HG03066 (cell line): ENCODE results near the gene NEB.
"Not testable (repeated sequence)": the region's sequence is repeated elsewhere in the genome, so short reads cannot be mapped to it uniquely, and the experiment has no call there.

Experiments used
- ATAC-seq: cut with Tn5 transposase; IDR thresholded peaks from one replicate; pipeline ENCODE4 v1.9.1; 2021; ENCODE audit warnings: low read depth; ENCODE audit not compliant: unreplicated experiment

NEB gene

GRCh38 chr2:151570191-151570590 lies 164.1 kb downstream of the NEB start:
- ATAC-seq: no peak

DNA sequence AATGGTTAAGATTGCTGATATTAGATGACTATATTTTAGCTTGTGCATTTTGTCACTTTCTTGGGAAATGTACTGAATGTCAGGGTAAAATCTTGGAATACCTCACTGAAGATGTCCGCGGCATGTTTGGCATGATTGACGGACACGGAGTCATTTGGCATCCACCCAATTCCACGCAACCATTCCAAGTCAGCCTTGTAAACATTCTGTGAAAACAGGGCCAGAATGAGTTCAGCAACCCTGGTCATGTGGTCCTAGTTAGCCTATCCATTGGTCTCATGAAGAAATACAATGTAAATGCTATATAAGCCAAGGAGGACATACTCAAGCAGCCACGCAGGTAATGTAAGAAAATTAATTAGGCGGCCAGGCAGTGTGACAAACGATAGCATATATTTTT lies 165.1 kb downstream of the NEB start:
- ATAC-seq: no peak

GRCh38 chr2:151568501-151568900 lies 165.8 kb downstream of the NEB start:
- ATAC-seq: no peak

DNA sequence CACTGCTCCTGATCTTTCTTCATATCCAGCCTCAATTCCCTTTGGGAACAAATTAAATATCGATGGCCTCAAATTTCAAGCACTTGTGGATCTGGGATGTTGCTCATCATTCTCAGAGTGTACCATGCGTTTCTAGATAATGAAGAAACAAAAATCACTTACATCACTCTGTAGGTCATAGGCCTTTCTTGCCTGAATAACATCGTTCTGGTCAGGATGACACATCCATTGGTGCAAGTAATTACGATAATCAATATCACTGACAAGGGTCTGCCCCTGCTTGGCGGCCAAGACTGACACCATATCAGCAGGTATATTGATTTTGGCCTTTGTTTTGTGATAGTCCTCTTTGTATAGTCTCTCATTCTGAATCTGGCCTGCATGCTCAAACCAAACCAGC lies 167.3 kb downstream of the NEB start:
- no peak for ATAC-seq

DNA sequence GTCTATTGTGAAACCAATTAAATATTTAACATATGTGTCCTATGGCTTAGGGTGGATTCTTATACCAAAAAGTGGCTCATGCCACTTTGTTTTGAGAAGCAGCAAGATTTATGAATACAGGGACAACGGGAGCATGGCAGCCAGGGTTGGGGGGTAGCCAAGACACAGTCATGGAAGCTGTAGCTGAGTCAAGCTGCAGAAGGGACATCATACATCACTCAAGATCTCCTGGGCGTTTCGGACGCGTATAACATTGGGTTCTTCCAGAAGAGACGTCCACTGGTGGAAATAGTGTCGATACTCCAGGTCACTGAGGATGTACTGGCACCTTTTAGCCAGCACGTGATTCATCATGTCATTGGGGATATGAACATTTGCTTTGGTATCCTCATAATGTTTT lies 171.9 kb downstream of the NEB start:
- no peak for ATAC-seq

DNA sequence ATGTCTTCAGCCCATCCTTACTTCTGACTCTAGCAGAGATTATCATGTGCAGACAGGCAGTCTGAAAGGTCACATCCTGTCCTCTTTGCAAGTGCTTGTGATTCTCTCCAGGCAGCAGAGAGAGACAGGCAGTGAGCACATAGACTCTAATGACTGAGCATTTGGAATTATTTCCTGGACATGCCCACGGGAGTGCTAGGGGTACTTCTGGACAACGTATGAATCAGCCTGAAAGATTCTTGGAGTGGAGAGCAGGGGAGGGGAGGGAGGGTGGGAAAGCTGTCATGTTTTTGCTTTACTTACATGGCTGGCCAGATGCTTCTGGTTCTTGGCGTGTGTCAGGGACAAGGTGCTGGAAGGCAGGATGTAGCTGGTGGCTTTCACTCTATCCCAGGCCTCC lies 174.0 kb downstream of the NEB start:
- ATAC-seq: no peak

DNA sequence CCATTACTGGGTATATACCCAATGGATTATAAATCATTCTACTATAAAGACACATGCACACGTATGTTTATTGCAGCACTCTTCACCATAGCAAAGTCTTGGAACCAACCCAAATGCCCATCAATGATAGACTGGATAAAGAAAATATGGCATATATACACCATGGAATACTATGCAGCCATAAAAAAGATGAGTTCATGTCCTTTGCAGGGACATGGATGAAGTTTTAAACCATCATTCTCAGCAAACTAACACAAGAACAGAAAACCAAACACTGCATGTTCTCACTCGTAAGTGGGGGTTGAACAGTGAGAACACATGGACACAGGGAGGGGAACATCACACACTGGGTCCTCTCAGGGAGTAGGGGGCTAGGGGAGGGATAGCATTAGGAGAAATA lies 174.8 kb downstream of the NEB start:
- ATAC-seq: not testable (repeated sequence)

- not testable (repeated sequence) for ATAC-seq
Observed at GRCh38 chr2:151557883-151558282, 176.4 kb downstream of the NEB start.

DNA sequence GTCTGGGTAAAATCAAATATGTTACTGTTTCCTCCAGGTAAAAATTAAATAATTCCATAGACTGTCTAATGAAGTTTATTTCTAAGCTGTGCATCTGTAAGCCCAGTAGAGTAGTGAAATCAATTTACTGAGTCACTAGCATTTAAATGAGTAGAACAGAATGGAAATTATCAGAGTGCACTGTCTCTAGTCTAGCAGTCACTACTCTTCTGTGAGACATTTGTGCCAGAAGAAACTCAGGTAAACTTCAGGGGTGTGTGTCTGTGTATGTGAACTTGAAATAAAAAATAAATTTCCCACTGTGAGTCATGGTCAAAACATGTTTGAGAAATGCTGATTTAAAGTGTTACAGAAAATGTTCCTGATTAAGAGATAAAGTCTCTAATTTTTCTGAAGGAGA lies 178.2 kb downstream of the NEB start:
- no peak for ATAC-seq

GRCh38 chr2:151552287-151552686 lies 182.0 kb downstream of the NEB start:
- ATAC-seq: no peak

- ATAC-seq: no peak
Observed at GRCh38 chr2:151551556-151551955, 182.7 kb downstream of the NEB start.

DNA sequence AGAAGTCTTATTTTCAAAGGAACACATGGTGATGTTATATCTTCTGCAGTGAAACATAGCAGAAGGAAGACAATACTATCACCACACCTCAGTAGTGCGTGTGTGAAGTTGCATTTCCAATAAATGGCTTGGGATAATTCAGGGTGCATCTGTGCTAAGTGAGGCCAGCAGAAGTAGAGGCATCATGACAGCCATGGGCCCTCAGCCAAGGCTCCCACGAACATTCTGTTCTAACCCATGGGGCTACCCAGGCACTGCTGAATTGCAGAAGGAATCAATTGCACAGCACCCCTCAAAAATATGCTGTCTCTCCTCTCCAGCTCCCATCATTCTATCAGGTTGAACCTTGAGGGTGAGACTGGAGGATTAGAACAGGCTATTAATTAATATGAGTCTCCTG lies 185.1 kb downstream of the NEB start:
- ATAC-seq: no peak

DNA sequence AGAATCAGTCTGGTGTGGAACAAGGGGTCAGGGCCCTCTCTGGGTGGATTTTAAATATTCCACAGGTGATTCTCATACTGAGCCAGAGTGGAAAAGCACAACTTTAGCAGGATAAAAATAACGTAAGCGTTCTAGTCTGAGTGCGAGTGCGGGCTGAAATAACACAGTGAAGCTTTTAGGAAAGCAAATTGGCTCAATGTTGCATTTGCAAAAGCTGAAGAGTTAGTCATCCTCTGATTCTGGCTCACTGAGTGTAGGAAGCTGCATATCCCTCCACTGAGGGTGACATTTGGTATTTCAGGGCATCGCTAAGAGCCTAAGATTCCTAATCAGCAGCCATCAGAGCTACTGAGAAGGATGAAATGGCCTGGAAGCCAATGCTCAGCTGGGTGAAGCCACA lies 189.8 kb downstream of the NEB start:
- no peak for ATAC-seq

GRCh38 chr2:151543876-151544275 lies 190.4 kb downstream of the NEB start:
- ATAC-seq: no peak

- no peak for ATAC-seq
Observed at GRCh38 chr2:151534001-151534400, 200.3 kb downstream of the NEB start.

DNA sequence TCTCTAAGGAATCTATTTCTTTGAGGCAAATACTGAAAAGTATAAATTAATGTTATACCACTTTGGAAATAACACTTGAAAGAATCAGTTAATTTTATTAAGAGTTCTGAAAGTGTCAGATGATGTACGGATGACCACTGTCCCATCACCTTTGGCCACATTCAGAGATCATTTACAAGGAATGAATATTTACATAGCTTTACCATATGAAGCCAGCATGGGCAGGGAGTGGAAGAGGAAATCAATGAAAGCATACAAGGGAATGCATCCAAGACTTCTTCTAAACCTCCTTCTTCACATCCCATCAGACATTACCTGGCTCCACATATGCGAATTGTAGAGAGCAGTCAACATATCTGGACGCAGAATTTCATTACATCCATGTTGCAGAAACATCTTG lies 201.1 kb downstream of the NEB start:
- ATAC-seq: no peak

DNA sequence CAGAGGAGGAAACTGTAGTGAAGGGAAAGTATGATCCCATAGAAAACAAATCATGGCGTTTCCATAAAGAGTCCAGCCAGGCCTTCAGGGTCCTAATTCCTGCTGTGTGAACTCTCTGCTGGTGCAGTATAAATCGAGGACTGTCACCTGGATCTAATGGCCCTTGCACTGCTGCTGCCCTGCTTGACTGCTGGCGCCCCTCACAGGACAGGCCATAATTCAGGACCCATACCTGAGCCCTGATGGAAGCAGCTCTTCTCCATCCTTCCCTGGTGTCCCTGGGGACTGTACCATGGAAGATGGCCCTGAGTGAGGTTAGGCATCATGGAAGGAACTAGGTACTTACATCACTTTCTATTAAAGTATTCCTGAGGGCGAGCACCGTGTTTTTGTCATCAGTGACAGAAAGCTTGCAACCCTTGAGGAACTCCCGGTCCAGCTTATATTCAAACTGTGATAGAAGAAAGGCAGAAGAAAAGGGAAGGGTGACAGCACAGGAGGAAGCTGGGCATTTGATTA lies 207.6 kb downstream of the NEB start:
- ATAC-seq: no peak

DNA sequence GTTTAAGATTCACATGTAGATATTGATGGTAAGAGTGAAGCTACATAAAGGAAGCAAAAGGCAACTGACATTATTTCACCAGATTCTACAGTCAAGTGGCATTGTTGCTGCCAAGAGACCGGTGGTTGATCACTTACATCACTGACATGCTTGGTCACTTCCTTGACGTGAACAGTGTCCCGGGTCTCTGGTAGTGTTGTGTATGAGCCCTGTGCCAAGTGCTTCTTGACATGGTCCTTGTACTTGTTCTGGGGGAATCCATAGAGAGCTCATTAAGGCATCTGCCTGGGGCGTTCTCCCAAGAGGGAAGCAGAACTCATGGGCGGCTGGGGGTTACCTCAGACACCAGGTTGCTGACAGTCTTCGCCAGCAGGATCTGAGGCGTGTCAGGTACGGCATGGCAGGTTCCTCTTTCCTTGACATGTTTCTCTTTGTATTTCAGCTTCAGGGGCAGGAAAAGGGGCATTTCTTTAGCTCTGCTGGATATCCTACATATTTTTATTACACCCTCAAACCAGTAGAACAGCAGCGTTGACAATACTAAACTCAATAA lies 208.4 kb downstream of the NEB start:
- ATAC-seq: no peak

DNA sequence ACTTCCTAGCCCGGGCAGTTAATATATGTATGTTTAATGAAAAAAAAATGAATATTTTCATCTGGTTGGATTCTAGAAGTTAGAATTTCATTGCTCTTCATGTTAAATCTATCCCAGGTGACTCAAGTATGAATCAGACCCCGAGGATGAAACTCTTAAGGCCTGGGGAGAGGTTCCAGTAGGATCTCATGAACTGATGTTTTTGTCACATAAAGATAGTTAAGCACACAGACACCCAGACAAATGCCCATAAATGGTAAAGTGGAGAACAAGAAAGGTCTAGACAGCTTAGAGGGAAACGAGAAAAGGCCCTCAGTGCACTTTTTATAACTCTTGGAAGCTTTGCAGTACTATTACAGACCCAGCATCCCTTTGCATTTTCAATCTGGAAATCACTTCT lies 210.4 kb downstream of the NEB start:
- ATAC-seq: no peak

GRCh38 chr2:151522556-151522955 lies 211.7 kb downstream of the NEB start:
- no peak for ATAC-seq

DNA sequence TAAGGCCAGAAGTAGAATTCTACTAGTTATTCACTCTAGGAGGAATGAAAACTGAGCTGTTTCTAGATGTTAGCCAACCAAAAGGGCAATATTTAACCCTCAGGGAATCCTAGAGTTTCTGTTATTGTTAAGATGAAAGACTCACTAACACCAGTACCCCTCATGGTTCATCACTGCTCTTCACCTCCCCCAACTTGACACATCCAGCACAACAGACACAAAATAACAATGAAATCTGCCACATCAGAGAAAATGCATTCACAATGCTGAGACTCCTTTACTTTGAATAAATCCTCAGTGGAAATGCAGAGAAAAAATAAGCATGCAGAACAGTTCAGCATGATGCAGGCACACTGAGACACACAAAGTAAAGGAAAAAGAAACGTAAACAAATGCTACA lies 213.3 kb downstream of the NEB start:
- ATAC-seq: no peak

DNA sequence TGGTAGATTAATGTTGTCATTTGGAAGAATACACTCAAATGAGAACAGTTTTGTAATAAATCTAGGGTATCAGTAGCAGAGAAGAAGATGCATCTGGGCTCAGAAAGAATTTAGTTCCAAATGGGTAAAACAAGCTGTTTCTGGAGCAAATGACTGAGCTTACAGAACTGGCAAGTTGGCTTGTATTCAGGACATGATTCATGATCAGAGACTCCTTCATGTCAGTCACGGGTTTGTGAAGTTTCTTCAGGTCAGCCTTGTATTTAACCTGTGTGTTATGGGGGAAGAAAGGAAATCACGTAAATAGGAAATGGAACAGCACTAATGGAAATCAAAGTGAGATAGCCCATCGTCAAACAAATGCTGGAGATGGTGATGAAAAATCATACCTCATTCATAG lies 215.5 kb downstream of the NEB start:
- ATAC-seq: no peak

- no peak for ATAC-seq
Observed at GRCh38 chr2:151508519-151508918, 225.8 kb downstream of the NEB start.
